Measurements from ENCODE around the gene ZCCHC8.
"Not testable (repeated sequence)": the region's sequence is repeated elsewhere in the genome, so short reads cannot be mapped to it uniquely, and the experiment has no call there.

ZCCHC8 gene

GRCh38 chr12:122471324-122472226, 29.2 kb downstream of the ZCCHC8 start:
- H3K4me3 Mint-ChIP-seq = no peak overlapping the region
- H3K4me1 Mint-ChIP-seq = peaks cover 16 to 26% of the 10 kb centered on the region in 2 donors
- no peak for DNase-seq
- H3K36me3 Mint-ChIP-seq = peaks cover 19 to 23% of the 10 kb centered on the region in 2 donors
- ATAC-seq (replicated peaks) = peak in 1 of 2 donors; percentile 27
- no peaks in the 10 kb centered on the region for H3K9me3 Mint-ChIP-seq
- H3K27ac Mint-ChIP-seq = no peak overlapping the region
- no peaks in the 10 kb centered on the region for H3K27me3 Mint-ChIP-seq

DNA sequence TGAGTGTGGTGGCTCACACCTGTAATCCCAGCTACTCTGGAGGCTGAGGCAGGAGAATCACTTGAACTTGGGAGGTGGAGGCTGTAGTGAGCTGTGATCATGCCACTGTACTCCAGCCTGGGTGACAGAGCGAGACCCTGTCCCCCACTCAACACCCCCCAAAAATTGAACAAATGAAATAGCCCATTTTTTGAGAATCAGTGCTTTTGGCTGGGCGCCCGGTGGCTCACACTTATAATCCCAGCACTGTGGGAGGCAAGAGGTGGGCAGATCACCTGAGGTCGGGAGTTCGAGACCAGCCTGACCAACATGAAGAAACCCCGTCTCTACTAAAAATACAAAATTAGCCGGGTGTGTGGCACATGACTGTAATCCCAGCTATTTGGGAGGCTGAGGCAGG, 30.2 kb downstream of the ZCCHC8 start:
- not testable (repeated sequence) for H3K27me3 Mint-ChIP-seq; ATAC-seq (replicated peaks); DNase-seq; H3K9me3 Mint-ChIP-seq; H3K27ac Mint-ChIP-seq; H3K4me3 Mint-ChIP-seq
- Mint-ChIP-seq H3K36me3 (peaks cover 10 to 13% of the 10 kb centered on the region in 2 donors), H3K4me1 (peaks cover 12 to 20% of the 10 kb centered on the region in 2 donors)

- not testable (repeated sequence) for H3K9me3 Mint-ChIP-seq; ATAC-seq (replicated peaks); H3K27me3 Mint-ChIP-seq; DNase-seq; H3K36me3 Mint-ChIP-seq; H3K27ac Mint-ChIP-seq
- H3K4me3 Mint-ChIP-seq = peak overlapping the region in 1 of 2 donors; percentile 35
- peaks cover 8 to 13% of the 10 kb centered on the region in 2 donors for H3K4me1 Mint-ChIP-seq
These were observed 30.9 kb downstream of the ZCCHC8 start for GRCh38 chr12:122469856-122470255.

DNA sequence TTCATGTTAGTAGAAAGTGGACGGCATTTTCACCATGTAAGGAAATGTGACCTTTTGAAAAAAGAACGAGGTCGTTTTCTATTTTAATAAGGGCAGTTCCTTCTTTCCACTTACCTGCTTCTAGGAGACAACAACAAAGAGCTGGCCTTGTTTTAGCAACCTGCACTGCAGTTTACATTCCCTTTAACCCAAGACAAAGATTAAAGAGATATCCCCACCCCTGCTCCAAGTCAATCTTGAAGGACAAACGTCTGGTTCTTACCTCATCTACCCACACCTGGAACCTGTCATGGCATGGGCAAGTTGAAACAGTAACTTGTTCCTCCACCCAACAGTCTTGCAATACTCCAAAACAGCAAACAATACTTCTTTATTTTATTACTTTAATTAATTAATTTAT, 32.7 kb downstream of the ZCCHC8 start:
- H3K27ac Mint-ChIP-seq = no peak overlapping the region
- H3K4me3 Mint-ChIP-seq = no peak overlapping the region
- no peaks in the 10 kb centered on the region for H3K27me3 Mint-ChIP-seq
- ATAC-seq (replicated peaks) (no peak), DNase-seq (no peak)
- no peaks in the 10 kb centered on the region for H3K9me3 Mint-ChIP-seq
- H3K36me3 Mint-ChIP-seq = no peaks in the 10 kb centered on the region
- peaks cover 0 to 2% of the 10 kb centered on the region in 2 donors for H3K4me1 Mint-ChIP-seq

- not testable (repeated sequence) for H3K27me3 Mint-ChIP-seq; DNase-seq; H3K36me3 Mint-ChIP-seq; H3K4me1 Mint-ChIP-seq; H3K4me3 Mint-ChIP-seq; ATAC-seq (replicated peaks); H3K27ac Mint-ChIP-seq; H3K9me3 Mint-ChIP-seq
These were observed 36.3 kb downstream of the ZCCHC8 start for GRCh38 chr12:122464317-122465042.

DNA sequence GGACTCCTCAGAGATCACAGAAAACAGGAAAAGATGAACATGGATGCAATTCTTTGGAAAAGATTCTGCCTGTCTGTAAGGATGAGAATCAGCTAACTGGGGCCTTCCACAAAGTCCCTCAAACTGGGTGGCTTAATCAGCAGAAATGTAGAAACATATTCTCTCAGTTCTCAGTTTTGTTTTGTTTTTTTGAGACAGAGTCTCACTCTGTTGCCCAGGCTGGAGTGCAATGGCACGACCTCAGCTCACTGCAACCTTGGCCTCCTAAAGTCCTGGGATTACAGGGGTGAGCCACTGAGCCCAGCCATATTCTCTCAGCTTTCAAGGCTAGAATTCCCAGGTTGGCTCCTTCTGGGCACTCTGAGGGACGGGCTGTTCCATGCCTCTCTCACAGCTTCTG, 40.1 kb downstream of the ZCCHC8 start:
- no peak overlapping the region for H3K4me3 Mint-ChIP-seq
- H3K36me3 Mint-ChIP-seq = no peaks in the 10 kb centered on the region
- DNase-seq (no peak), ATAC-seq (replicated peaks) (no peak)
- no peaks in the 10 kb centered on the region for H3K9me3 Mint-ChIP-seq
- H3K27me3 Mint-ChIP-seq = no peaks in the 10 kb centered on the region
- no peak overlapping the region for H3K27ac Mint-ChIP-seq
- H3K4me1 Mint-ChIP-seq = no peaks in the 10 kb centered on the region

DNA sequence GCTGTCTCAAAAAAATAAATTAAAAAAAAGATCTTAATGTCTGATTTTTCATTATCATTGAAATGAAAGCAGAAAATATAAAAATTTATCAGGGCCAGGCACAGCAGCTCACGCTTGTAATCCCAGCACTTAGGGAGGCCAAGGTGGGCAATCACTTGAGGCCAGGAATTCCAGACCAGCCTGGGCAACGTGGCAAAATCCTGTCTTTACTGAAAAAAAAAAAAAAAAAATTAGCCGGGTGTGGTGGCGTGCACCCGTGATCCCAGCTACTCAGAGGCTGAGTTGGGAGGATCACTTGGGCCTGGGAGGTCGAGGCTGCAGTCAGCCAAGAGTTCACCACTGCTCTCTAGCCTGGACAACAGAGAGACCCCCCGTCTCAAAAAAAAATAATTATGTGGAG, 40.7 kb downstream of the ZCCHC8 start:
- Mint-ChIP-seq H3K9me3 (no peaks in the 10 kb centered on the region), H3K4me1 (no peaks in the 10 kb centered on the region), H3K27ac (no peak overlapping the region), H3K4me3 (no peak overlapping the region), H3K36me3 (no peaks in the 10 kb centered on the region), H3K27me3 (no peaks in the 10 kb centered on the region)
- DNase-seq = no peak
- no peak for ATAC-seq (replicated peaks)

DNA sequence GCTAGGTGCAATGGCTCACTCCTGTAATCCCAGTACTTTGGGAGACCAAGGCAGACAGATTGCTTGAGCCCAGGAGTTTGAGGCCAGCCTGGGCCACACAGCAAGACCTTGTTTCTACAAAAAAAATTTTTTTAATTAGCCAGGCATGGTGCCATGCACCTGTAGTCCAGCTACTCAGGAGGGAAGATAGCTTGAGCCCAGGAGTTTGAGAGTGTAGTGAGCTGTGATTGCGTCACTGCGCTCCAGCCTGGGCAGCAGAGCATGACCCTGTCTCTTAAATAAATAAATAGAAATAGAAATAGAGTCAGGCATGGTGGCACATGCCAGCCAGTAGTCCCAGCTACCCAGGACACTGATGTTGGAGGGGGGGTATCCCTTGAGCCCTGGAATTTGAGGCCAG, 41.5 kb downstream of the ZCCHC8 start:
- Mint-ChIP-seq H3K9me3 (no peaks in the 10 kb centered on the region), H3K4me1 (peaks cover 0 to under 1% of the 10 kb centered on the region in 2 donors), H3K36me3 (no peaks in the 10 kb centered on the region), H3K27ac (no peak overlapping the region), H3K4me3 (no peak overlapping the region), H3K27me3 (no peaks in the 10 kb centered on the region)
- ATAC-seq (replicated peaks) (no peak), DNase-seq (no peak)

DNA sequence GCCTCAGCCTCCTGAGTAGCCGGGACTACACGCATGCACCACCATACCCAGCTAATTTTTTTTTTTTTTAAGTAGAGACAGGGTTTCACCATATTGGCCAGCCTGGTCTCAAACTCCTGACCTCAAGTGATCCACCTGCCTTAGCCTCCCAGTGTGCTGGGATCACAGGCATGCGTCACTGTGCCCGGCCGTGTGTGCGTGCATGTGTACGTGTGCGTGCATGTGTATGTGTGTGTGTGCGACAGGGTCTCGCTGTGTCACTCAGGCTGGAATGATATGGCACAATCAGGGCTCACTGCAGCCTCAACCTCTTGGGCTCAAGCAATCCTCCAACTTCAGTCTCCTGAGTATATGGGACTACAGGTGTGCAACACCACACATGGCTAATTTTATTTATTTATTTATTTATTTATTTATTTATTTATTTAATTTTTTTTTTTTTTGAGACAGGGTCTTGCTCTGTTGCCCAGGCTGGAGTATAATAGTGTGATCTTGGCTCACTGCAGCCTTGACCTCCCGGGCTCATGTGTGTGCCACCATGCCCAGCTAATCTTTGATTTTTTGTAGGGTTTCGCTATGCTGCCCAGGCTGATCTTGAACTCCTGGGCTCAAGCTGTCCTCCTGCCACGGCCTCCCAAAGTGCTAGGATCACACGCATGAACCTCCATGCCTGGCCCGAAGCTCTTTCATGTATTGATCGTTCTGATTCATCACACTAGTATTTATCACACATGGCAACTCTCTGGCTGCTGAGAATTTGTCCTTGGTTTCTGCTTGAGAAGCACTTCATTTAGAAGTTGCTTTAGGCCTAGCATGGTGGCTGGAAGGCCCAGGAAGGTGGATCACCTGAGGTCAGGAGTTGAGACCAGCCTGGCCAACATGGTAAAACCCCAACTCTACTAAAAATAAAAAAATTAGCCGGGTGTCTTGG, 42.4 kb downstream of the ZCCHC8 start:
- H3K36me3 Mint-ChIP-seq = no peaks in the 10 kb centered on the region

DNA sequence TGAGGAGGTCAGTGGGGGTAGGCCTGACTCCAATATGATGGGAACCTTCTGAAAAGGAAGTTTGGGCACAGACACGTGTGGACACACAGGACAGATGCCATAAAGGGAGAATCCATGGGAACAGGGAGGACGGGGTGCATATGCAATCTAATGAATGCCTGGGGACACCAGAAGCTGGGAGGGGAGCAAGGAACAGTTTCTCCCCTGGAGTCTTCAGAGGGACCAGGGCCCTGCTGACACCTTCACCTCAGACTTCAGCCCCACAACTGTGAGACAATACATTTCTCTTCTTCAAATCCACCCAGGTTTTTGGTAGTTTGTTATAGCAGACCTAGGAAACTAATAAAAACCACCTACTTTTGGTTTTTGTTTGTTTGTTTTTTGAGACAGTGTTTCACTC, 43.1 kb downstream of the ZCCHC8 start:
- ATAC-seq (replicated peaks) = no peak
- H3K27me3 Mint-ChIP-seq = no peaks in the 10 kb centered on the region
- peaks cover 12 to 16% of the 10 kb centered on the region in 2 donors for H3K4me1 Mint-ChIP-seq
- H3K4me3 Mint-ChIP-seq = no peak overlapping the region
- no peaks in the 10 kb centered on the region for H3K9me3 Mint-ChIP-seq
- H3K27ac Mint-ChIP-seq = no peak overlapping the region
- DNase-seq = no peak
- H3K36me3 Mint-ChIP-seq = no peaks in the 10 kb centered on the region

More for the DNA sequence above, 42.4 kb downstream of the ZCCHC8 start:
- no peaks in the 10 kb centered on the region for H3K27me3 Mint-ChIP-seq
- DNase-seq = no peak
- no peak for ATAC-seq (replicated peaks)
- no peak overlapping the region for H3K4me3 Mint-ChIP-seq
- H3K9me3 Mint-ChIP-seq = no peaks in the 10 kb centered on the region
- peaks cover 6 to 9% of the 10 kb centered on the region in 2 donors for H3K4me1 Mint-ChIP-seq
- H3K27ac Mint-ChIP-seq = no peak overlapping the region

GRCh38 chr12:122454739-122455138, 46.0 kb downstream of the ZCCHC8 start:
- no peaks in the 10 kb centered on the region for H3K36me3 Mint-ChIP-seq

DNA sequence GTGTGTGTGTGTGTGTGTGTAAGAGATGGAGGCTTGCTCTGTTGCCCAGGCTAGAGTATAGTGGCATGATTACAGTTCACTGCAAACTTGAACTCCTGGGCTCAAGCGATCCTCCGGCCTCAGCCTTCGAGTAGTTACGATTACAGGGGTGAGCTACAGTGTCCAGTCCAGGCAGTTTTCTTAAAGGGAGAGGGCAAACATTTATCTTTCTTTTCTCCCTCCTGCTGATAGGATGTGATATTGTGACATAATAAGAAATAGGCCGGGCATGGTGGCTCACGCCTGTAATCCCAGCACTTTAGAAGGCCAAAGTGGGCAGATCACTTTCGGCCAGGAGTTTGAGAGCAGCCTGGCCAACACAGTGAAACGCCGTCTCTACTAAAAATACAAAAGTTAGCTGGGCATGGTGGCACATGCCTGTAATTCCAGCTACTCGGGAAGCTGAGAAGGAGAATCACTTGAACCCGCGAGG, 46.4 kb downstream of the ZCCHC8 start:
- H3K4me3 Mint-ChIP-seq = no peak overlapping the region
- no peaks in the 10 kb centered on the region for H3K9me3 Mint-ChIP-seq
- no peaks in the 10 kb centered on the region for H3K27me3 Mint-ChIP-seq
- peaks cover 13 to 18% of the 10 kb centered on the region in 2 donors for H3K4me1 Mint-ChIP-seq
- no peak for DNase-seq
- no peak overlapping the region for H3K27ac Mint-ChIP-seq
- ATAC-seq (replicated peaks) = no peak
- H3K36me3 Mint-ChIP-seq = no peaks in the 10 kb centered on the region

More at GRCh38 chr12:122454739-122455138, 46.0 kb downstream of the ZCCHC8 start:
- Mint-ChIP-seq H3K27me3 (no peaks in the 10 kb centered on the region), H3K4me1 (peaks cover 13 to 18% of the 10 kb centered on the region in 2 donors), H3K27ac (no peak overlapping the region), H3K9me3 (no peaks in the 10 kb centered on the region), H3K4me3 (no peak overlapping the region)
- ATAC-seq (replicated peaks) (no peak), DNase-seq (no peak)

DNA sequence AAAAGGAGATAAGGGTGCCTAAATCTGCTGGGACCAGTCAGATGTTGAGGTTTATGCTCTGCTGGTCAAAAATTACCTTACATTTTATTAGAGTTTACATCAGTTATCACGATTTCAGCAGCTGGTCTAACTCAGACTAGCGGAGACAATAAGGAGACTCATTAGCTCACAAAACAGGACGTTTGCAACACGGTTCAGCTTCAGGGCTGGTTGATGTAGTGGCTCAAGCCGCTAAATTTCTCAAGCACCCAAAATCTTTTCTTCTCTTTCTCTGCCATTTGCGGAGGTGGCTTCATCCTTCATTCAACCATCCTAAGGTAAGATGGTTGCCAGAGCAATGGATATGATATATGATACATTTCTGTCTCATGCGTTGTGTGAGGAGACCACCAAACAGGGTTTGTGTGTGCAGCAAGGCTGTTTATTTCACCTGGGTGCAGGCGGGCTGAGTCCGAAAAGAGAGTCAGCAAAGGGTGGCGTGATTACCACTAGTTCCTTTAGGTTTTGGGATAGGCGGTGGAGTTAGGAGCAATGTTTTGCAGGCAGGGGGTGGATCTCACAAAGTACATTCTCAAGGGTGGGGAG, 47.9 kb downstream of the ZCCHC8 start:
- DNase-seq (no peak), ATAC-seq (replicated peaks) (no peak)
- Mint-ChIP-seq H3K4me1 (peaks cover 13 to 18% of the 10 kb centered on the region in 2 donors), H3K27me3 (no peaks in the 10 kb centered on the region), H3K4me3 (peak overlapping the region; percentile 40 to 44), H3K36me3 (no peaks in the 10 kb centered on the region), H3K9me3 (no peaks in the 10 kb centered on the region), H3K27ac (peak overlapping the region; percentile 75)
